Measurements from ENCODE around the gene CCDC15. TPM values are rescaled to one million over a fixed set of nuclear protein-coding genes. Genes with fewer than 3 reads are reported as not detected.

Gene CCDC15
- polyA plus RNA-seq, 2 of the 4 experiments (the other 2 are of a cell fraction), result 0.58 to 1.3 TPM

GRCh38 chr11:125068368-125068767 is 114.4 kb downstream of the CCDC15 start:
- Histone ChIP-seq H3K4me3 (no peak overlapping the region), H3K27ac (no peak overlapping the region), H3K9me3 (no peaks in the 10 kb centered on the region), H3K4me1 (peaks cover 12% of the 10 kb centered on the region), H3K4me2 (no peak overlapping the region)
- no peak for ATAC-seq
- CTCF ChIA-PET, result no interaction called here
- FAIRE-seq, result no peak
- POLR2A ChIA-PET, result no interaction called here
- DNase-seq (ENCODE audit: low read depth in 1 of 2, low spot score in 1 of 2), result no peak
- TF ChIP-seq CTCF (IDR thresholded peaks at IDR 0.05) (no peak), POLR2A (IDR thresholded peaks at IDR 0.05; ENCODE audit: low read length) (no peak), CBX2 (IDR thresholded peaks at IDR 0.05; ENCODE audit: borderline replicate concordance, low read depth) (no peak), GATA3 (IDR thresholded peaks at IDR 0.05; ENCODE audit: borderline replicate concordance) (no peak), EHMT2 (IDR thresholded peaks at IDR 0.05; ENCODE audit: low read depth) (no peak), JUN (IDR thresholded peaks at IDR 0.05) (no peak), FOXS1 (CRISPR knock-in tag; IDR thresholded peaks at IDR 0.05) (no peak), JUNB (IDR thresholded peaks at IDR 0.05) (no peak), BHLHE40 (IDR thresholded peaks at IDR 0.05; ENCODE audit: low read depth, low read length) (no peak), HMGXB4 (CRISPR knock-in tag; IDR thresholded peaks at IDR 0.05; ENCODE audit: borderline replicate concordance) (no peak)
- 70% methylated on average over 4 of the region's 4 CpGs for WGBS (ENCODE audit: missing lambda C conversion rate)

GRCh38 chr11:125069008-125069407 is 115.0 kb downstream of the CCDC15 start:
- no peak for FAIRE-seq
- WGBS (ENCODE audit: missing lambda C conversion rate), result 62% methylated on average over 4 of the region's 4 CpGs
- TF ChIP-seq HOXB13 (CRISPR knock-in tag; IDR thresholded peaks at IDR 0.05; ENCODE audit: low read depth), result no peak
- TF ChIP-seq HOXA7 (CRISPR knock-in tag; IDR thresholded peaks at IDR 0.05), result no peak
- TF ChIP-seq PBX3 (IDR thresholded peaks at IDR 0.05), result no peak
- TF ChIP-seq BCL3 (IDR thresholded peaks at IDR 0.05), result no peak
- no peak for TF ChIP-seq CTCF (IDR thresholded peaks at IDR 0.05)
- TF ChIP-seq TFCP2L1 (CRISPR knock-in tag; IDR thresholded peaks at IDR 0.05), result no peak
- TF ChIP-seq REST (IDR thresholded peaks at IDR 0.05), result no peak
- no peak for TF ChIP-seq SREBF2 (IDR thresholded peaks at IDR 0.05)
- TF ChIP-seq RARB (CRISPR knock-in tag; IDR thresholded peaks at IDR 0.05), result no peak
- no peak for TF ChIP-seq EP300 (IDR thresholded peaks at IDR 0.05)
- TF ChIP-seq JUNB (IDR thresholded peaks at IDR 0.05), result no peak
- no peak for TF ChIP-seq RFX5 (IDR thresholded peaks at IDR 0.05)
- no peak for TF ChIP-seq CHD4 (IDR thresholded peaks at IDR 0.05; ENCODE audit: borderline replicate concordance)
- Histone ChIP-seq H3K4me1 (peaks cover 12% of the 10 kb centered on the region), H3K4me2 (no peak overlapping the region), H3K4me3 (no peak overlapping the region), H3K27ac (no peak overlapping the region), H3K9me3 (no peaks in the 10 kb centered on the region)
- ChIA-PET POLR2A (no interaction called here), CTCF (no interaction called here)
- no peak for ATAC-seq
- DNase-seq (ENCODE audit: low read depth in 1 of 2, low spot score in 1 of 2), result no peak
